GM23248 (cell line): ENCODE data around the gene PSMD2.

ENCODE experiments used
- EZH2 ChIP-seq: fragments of 200-600 bp; sonication (generic); IDR thresholded peaks from 2 replicates; pipeline ENCODE4 v1.6.1; 2018; ENCODE audit warnings: antibody characterized with exemption, mild to moderate bottlenecking; ENCODE audit not compliant: insufficient read depth, poor library complexity, severe bottlenecking
- EZH2phosphoT487 ChIP-seq: fragments of 200-600 bp; sonication (generic); IDR thresholded peaks from 2 replicates; pipeline ENCODE4 v1.6.1; 2018; ENCODE audit warnings: antibody characterized with exemption, moderate library complexity, mild to moderate bottlenecking, low read depth; ENCODE audit not compliant: insufficient read depth

DNA sequence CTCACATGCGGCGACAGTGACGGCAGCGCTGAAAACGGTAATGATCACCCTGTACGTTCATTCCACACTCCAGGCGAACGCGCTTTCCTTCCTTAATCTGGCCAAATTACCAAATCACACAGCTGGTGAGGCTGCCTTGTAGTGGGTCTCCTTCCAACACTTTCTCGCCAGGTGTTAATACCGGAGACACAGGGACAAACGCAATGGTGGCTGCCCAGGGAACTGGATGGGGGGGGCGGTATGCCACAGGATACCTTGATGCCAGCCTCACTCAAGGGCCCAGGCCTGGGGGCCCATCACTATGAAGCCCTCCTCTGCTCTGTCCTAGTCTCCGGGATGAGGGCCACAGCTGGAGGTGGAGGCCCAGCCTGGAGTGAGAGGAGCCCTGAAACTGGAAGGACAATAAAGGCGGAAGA lies 36.3 kb upstream of the PSMD2 start:
- no peak for TF ChIP-seq EZH2
- TF ChIP-seq EZH2phosphoT487, result no peak
